H9 (cell line): Measurements from ENCODE around the gene DIP2C. TPM values are rescaled to one million over a fixed set of nuclear protein-coding genes. Genes with fewer than 3 reads are reported as not detected.

Experiments used
- DNase-seq: peaks from one replicate; pipeline ENCODE4 v3.0.0-alpha.2; 2017
- H2AFZ ChIP-seq: one replicate; pipeline ENCODE4 v1.6.1; 2013; ENCODE audit warnings: mild to moderate bottlenecking, low read length, control low read depth, moderate library complexity
- H2AK5ac ChIP-seq: 2 replicates; pipeline ENCODE4 v1.6.1; 2013; ENCODE audit warnings: low read length, control low read depth, mixed read lengths; ENCODE audit not compliant: insufficient read length
- H2BK120ac ChIP-seq: one replicate; pipeline ENCODE4 v1.6.1; 2013; ENCODE audit warnings: low read depth, mild to moderate bottlenecking, low read length, control low read depth, inconsistent platforms; ENCODE audit not compliant: poor library complexity, severe bottlenecking
- H2BK12ac ChIP-seq: 2 replicates; pipeline ENCODE4 v1.6.1; 2013; ENCODE audit warnings: low read length, control low read depth, mixed read lengths, low read depth; ENCODE audit not compliant: insufficient read length
- H2BK15ac ChIP-seq: 2 replicates; pipeline ENCODE4 v1.6.1; 2013; ENCODE audit warnings: low read depth, low read length, control low read depth
- H2BK20ac ChIP-seq: one replicate; pipeline ENCODE4 v1.6.1; 2013; ENCODE audit warnings: low read depth, mild to moderate bottlenecking, low read length, control low read depth, inconsistent platforms; ENCODE audit not compliant: poor library complexity, severe bottlenecking
- H2BK5ac ChIP-seq: 2 replicates; pipeline ENCODE4 v1.6.1; 2013; ENCODE audit warnings: low read length, control low read depth, mixed read lengths; ENCODE audit not compliant: insufficient read length
- H3K14ac ChIP-seq: 2 replicates; pipeline ENCODE4 v1.6.1; 2013; ENCODE audit warnings: low read length, control low read depth; ENCODE audit not compliant: insufficient read depth
- H3K18ac ChIP-seq: 2 replicates; pipeline ENCODE4 v1.6.1; 2013; ENCODE audit warnings: low read depth, mild to moderate bottlenecking, mixed read lengths, low read length, control low read depth; ENCODE audit not compliant: insufficient read length
- H3K23ac ChIP-seq: 2 replicates; pipeline ENCODE4 v1.6.1; 2013; ENCODE audit warnings: low read length, control low read depth, mixed read lengths, low read depth; ENCODE audit not compliant: insufficient read length
- H3K23me2 ChIP-seq: 2 replicates; pipeline ENCODE4 v1.6.1; 2013; ENCODE audit warnings: low read depth, mild to moderate bottlenecking, mixed read lengths, low read length, control low read depth; ENCODE audit not compliant: insufficient read length, poor library complexity, severe bottlenecking
- H3K27ac ChIP-seq: 2 replicates; pipeline ENCODE4 v1.5.1; 2013; ENCODE audit warnings: low read length, control low read depth, mixed read lengths, low read depth; ENCODE audit not compliant: insufficient read length
- H3K27me3 ChIP-seq: 2 replicates; pipeline ENCODE4 v1.6.1; 2013; ENCODE audit warnings: low read length, control low read depth, inconsistent platforms; ENCODE audit not compliant: insufficient read depth
- H3K4ac ChIP-seq: 2 replicates; pipeline ENCODE4 v1.6.1; 2013; ENCODE audit warnings: low read depth, mild to moderate bottlenecking, control low read depth, inconsistent platforms, low read length, moderate library complexity
- H3K4me1 ChIP-seq: 2 replicates; pipeline ENCODE4 v1.6.1; 2013; ENCODE audit warnings: low read length, control low read depth, inconsistent platforms; ENCODE audit not compliant: insufficient read depth
- H3K4me2 ChIP-seq: 2 replicates; pipeline ENCODE4 v1.6.1; 2013; ENCODE audit warnings: low read length, control low read depth, mixed read lengths; ENCODE audit not compliant: insufficient read length, insufficient read depth
- H3K56ac ChIP-seq: 2 replicates; pipeline ENCODE4 v1.6.1; 2013; ENCODE audit warnings: low read depth, mild to moderate bottlenecking, mixed read lengths, low read length, control low read depth; ENCODE audit not compliant: insufficient read length
- H3K79me1 ChIP-seq: 2 replicates; pipeline ENCODE4 v1.6.1; 2013; ENCODE audit warnings: low read depth, mild to moderate bottlenecking, moderate library complexity, low read length, control low read depth, inconsistent platforms; ENCODE audit not compliant: insufficient read depth, poor library complexity, severe bottlenecking
- H3K79me2 ChIP-seq: 2 replicates; pipeline ENCODE4 v1.6.1; 2013; ENCODE audit warnings: low read length, control low read depth, inconsistent platforms; ENCODE audit not compliant: insufficient read depth
- H3K9ac ChIP-seq: 2 replicates; pipeline ENCODE4 v1.6.1; 2013; ENCODE audit warnings: low read length, control low read depth, mixed read lengths; ENCODE audit not compliant: insufficient read length; ENCODE audit errors: extremely low read depth
- H3K9me3 ChIP-seq: one replicate; pipeline ENCODE4 v1.6.1; 2013; ENCODE audit warnings: low read depth, low read length, inconsistent platforms; ENCODE audit not compliant: control insufficient read depth
- H3T11ph ChIP-seq: one replicate; pipeline ENCODE4 v1.6.1; 2013; ENCODE audit warnings: mild to moderate bottlenecking, low read length, control low read depth, inconsistent platforms
- H4K20me1 ChIP-seq: one replicate; pipeline ENCODE4 v1.6.1; 2013; ENCODE audit not compliant: control insufficient read depth, insufficient read length, insufficient read depth
- H4K5ac ChIP-seq: 2 replicates; pipeline ENCODE4 v1.6.1; 2013; ENCODE audit warnings: low read depth, mild to moderate bottlenecking, mixed read lengths, low read length, control low read depth; ENCODE audit not compliant: insufficient read length
- H4K8ac ChIP-seq: replicated peaks from 2 replicates; pipeline ENCODE4 v1.6.1; 2013; ENCODE audit warnings: low read length, control low read depth, mixed read lengths, low read depth; ENCODE audit not compliant: insufficient read length
- H4K91ac ChIP-seq: 2 replicates; pipeline ENCODE4 v1.6.1; 2013; ENCODE audit warnings: low read depth, mild to moderate bottlenecking, moderate library complexity, mixed read lengths, low read length, control low read depth; ENCODE audit not compliant: insufficient read length
- H3K27ac Mint-ChIP-seq, 3 experiments: 2 replicates in 2 of 3; 3 replicates in 1 of 3; pipeline ENCODE4 v1.8.0; 2020 to 2021; ENCODE audit warnings: mixed read lengths in 3 of 3, mild to moderate bottlenecking in 1 of 3, moderate library complexity in 1 of 3
- H3K27me3 Mint-ChIP-seq: 2 replicates; pipeline ENCODE4 v1.8.0; 2021; ENCODE audit warnings: low read depth, mild to moderate bottlenecking, moderate library complexity, mixed read lengths
- H3K36me3 Mint-ChIP-seq, 3 experiments: 2 replicates in 2 of 3; 3 replicates in 1 of 3; pipeline ENCODE4 v1.8.0; 2020 to 2021; ENCODE audit warnings: low read depth in 3 of 3, mixed read lengths in 3 of 3; ENCODE audit not compliant: insufficient read depth in 1 of 3
- H3K4me1 Mint-ChIP-seq, 2 experiments: 2 replicates each; pipeline ENCODE4 v1.8.0; 2020; ENCODE audit warnings: mixed read lengths in 2 of 2
- H3K4me3 Mint-ChIP-seq, 2 experiments: 2 replicates in 1 of 2; 3 replicates in 1 of 2; pipeline ENCODE4 v1.8.0; 2020 to 2021; ENCODE audit warnings: mild to moderate bottlenecking in 2 of 2, mixed read lengths in 2 of 2, moderate library complexity in 1 of 2
- H3K9me3 Mint-ChIP-seq, 2 experiments: 2 replicates in 1 of 2; 3 replicates in 1 of 2; pipeline ENCODE4 v1.8.0; 2020; ENCODE audit warnings: mild to moderate bottlenecking in 2 of 2, mixed read lengths in 2 of 2, moderate library complexity in 1 of 2
- CTCF ChIP-seq: fragments of 200-600 bp; sonication (generic); conservative IDR thresholded peaks from 3 replicates; pipeline ENCODE4 v1.8.0; 2021; ENCODE audit warnings: antibody characterized with exemption, mild to moderate bottlenecking
- WGBS: extraction: QIAGEN DNeasy Blood & Tissue Kit; methylation state at CpG from one replicate; pipeline ENCODE4 v1.1.7; 2013; ENCODE audit warnings: missing lambda C conversion rate, low lambda C conversion rate, mixed read lengths; ENCODE audit not compliant: insufficient read length; ENCODE audit errors: extremely low coverage; 5-methylcytosine and 5-hydroxymethylcytosine counted together
- total RNA-seq: library from RNA; stranded (reverse); gene quantifications from 2 replicates; pipeline ENCODE4 v1.2.1, GENCODE V29; 2021

Gene DIP2C
- total RNA-seq, 1 experiment from 2014 or later = 7.9 TPM

GRCh38 chr10:396535-397220 is 292.8 kb downstream of the DIP2C start:
- H3K18ac ChIP-seq = no peak overlapping the region
- H3K27me3 Mint-ChIP-seq = no peaks in the 10 kb centered on the region
- no peak overlapping the region for H3T11ph ChIP-seq
- no peak overlapping the region for H3K4me3 Mint-ChIP-seq
- no peaks in the 10 kb centered on the region for H3K9me3 ChIP-seq
- H3K4me2 ChIP-seq = no peak overlapping the region
- no peak overlapping the region for H3K27ac Mint-ChIP-seq
- H3K56ac ChIP-seq = no peak overlapping the region
- no peak overlapping the region for H2BK12ac ChIP-seq
- H2AK5ac ChIP-seq = no peak overlapping the region
- 0 out of 2 replicates have a peak, but pooled peaks cover 2% of the 10 kb centered on the region for H3K4me1 ChIP-seq
- no peaks in the 10 kb centered on the region for H3K79me1 ChIP-seq
- H3K36me3 Mint-ChIP-seq = peaks cover 0 to 2% (median 0%) of the 10 kb centered on the region in 3 experiments; a peak in 2 of 7 replicates
- no peak overlapping the region for H4K91ac ChIP-seq
- H3K27me3 ChIP-seq = no peaks in the 10 kb centered on the region
- no peak for DNase-seq
- no peak overlapping the region for H3K23ac ChIP-seq
- no peaks in the 10 kb centered on the region for H4K20me1 ChIP-seq
- no peaks in the 10 kb centered on the region for H3K9me3 Mint-ChIP-seq
- H2AFZ ChIP-seq = no peak overlapping the region
- H3K4me1 Mint-ChIP-seq = peaks cover 13 to 22% of the 10 kb centered on the region in 2 experiments
- H3K14ac ChIP-seq = no peak overlapping the region
- H3K23me2 ChIP-seq = no peaks in the 10 kb centered on the region
- no CpG with 5 or more reads among the region's 8 CpGs for WGBS
- no peak overlapping the region for H3K4ac ChIP-seq
- H3K9ac ChIP-seq = no peak overlapping the region
- no peak overlapping the region for H3K27ac ChIP-seq
- no peak for TF ChIP-seq CTCF
- H3K79me2 ChIP-seq = no peaks in the 10 kb centered on the region
- no peak overlapping the region for H2BK5ac ChIP-seq
- no peak overlapping the region for H2BK120ac ChIP-seq
- no peak overlapping the region for H4K8ac ChIP-seq
- no peak overlapping the region for H2BK20ac ChIP-seq
- no peak overlapping the region for H4K5ac ChIP-seq
- no peak overlapping the region for H2BK15ac ChIP-seq
